GM13976 (cell line): ENCODE data around the gene GHRL.

ENCODE experiments used
- DNase-seq: peaks from one replicate; pipeline ENCODE4 v3.0.0; 2012; ENCODE audit warnings: low spot score
- in situ Hi-C: fragments of 300-500 bp; cut with MboI; formaldehyde crosslinking; loops from one replicate; pipeline ENCODE4 v1.12.0; 2022; ENCODE audit warnings: low sequenced_read_pairs, mixed read lengths, inconsistent platforms; ENCODE audit not compliant: unreplicated experiment
- TF ChIP-seq, protein P1 (sequence below): IDR thresholded peaks from 2 replicates; pipeline ENCODE4 v1.5.1; 2012; ENCODE audit warnings: borderline replicate concordance, mild to moderate bottlenecking; ENCODE audit not compliant: insufficient read depth; ENCODE audit errors: extremely low read depth, missing control alignments, control extremely low read depth

The GHRL gene

DNA sequence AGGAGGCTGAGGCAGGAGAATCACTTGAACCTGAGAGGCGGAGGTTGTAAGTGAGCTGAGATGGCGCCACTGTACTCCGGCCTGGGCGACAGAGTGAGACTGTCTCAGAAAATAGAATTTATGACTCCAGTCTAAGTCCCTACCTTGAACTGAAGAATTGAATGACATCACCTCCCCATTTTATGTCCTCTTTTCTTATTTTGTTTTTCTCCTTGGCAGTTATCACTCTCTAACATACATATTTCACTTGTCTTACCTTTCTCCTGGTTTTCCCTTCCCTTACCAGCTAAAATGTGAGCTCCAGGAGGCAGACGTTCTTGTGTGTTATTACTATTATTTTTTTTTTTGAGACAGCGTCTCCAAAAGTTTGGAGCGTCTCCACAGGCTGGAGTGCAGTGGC is 36.9 kb downstream of the GHRL start:
- no peak for DNase-seq
- TF ChIP-seq, protein P1, sequence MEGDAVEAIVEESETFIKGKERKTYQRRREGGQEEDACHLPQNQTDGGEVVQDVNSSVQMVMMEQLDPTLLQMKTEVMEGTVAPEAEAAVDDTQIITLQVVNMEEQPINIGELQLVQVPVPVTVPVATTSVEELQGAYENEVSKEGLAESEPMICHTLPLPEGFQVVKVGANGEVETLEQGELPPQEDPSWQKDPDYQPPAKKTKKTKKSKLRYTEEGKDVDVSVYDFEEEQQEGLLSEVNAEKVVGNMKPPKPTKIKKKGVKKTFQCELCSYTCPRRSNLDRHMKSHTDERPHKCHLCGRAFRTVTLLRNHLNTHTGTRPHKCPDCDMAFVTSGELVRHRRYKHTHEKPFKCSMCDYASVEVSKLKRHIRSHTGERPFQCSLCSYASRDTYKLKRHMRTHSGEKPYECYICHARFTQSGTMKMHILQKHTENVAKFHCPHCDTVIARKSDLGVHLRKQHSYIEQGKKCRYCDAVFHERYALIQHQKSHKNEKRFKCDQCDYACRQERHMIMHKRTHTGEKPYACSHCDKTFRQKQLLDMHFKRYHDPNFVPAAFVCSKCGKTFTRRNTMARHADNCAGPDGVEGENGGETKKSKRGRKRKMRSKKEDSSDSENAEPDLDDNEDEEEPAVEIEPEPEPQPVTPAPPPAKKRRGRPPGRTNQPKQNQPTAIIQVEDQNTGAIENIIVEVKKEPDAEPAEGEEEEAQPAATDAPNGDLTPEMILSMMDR: no peak
- in situ Hi-C loops: no loop called here

- in situ Hi-C loops: no loop called here
- TF ChIP-seq, protein P1: no peak
- DNase-seq: no peak
Measured at GRCh38 chr3:10253731-10254130, 39.0 kb downstream of the GHRL start.

DNA sequence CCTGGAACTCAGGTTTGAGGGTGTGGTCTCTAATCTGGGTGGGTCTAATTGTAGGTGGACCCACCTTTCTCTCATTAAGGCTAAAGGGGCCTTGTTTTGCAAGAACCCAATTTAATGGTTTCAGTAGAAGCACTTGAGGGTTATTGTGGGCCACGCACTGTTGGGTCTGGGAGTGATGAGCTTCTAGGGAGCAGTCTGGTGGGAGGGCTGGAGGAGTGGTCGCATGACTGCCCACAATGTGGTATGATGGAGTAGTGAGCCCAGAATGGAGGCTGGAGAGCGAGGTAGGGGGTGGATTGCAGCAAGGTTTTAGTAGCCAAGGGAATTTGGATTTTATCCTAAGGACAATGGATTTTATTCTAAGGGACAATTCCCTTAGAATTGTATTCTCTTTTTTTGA is 41.7 kb downstream of the GHRL start:
- in situ Hi-C loops: no loop called here
- TF ChIP-seq, protein P1: no peak

DNA sequence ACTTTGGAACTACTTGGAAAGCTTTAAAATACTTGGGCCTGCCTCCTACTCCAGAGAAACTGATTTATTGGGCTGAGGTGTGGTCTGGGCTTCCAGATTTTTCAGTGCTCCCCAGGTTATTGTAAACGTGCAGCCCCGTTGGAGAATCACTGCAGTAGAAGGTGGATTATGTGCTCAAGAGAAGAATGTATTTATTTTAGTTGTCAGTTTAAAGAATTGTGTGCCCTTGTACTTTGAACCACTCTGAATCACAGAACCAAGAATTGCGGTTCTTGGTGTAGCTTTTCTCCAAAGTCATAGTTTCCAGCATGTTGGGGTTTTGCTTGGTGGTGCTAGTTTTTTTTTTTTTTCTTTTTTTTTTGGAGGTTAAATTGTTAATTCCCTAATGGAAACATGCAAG is 42.9 kb downstream of the GHRL start:
- in situ Hi-C loops: no loop called here
- TF ChIP-seq, protein P1: no peak
- DNase-seq: no peak

More for the DNA sequence above, 41.7 kb downstream of the GHRL start:
- DNase-seq: no peak

DNA sequence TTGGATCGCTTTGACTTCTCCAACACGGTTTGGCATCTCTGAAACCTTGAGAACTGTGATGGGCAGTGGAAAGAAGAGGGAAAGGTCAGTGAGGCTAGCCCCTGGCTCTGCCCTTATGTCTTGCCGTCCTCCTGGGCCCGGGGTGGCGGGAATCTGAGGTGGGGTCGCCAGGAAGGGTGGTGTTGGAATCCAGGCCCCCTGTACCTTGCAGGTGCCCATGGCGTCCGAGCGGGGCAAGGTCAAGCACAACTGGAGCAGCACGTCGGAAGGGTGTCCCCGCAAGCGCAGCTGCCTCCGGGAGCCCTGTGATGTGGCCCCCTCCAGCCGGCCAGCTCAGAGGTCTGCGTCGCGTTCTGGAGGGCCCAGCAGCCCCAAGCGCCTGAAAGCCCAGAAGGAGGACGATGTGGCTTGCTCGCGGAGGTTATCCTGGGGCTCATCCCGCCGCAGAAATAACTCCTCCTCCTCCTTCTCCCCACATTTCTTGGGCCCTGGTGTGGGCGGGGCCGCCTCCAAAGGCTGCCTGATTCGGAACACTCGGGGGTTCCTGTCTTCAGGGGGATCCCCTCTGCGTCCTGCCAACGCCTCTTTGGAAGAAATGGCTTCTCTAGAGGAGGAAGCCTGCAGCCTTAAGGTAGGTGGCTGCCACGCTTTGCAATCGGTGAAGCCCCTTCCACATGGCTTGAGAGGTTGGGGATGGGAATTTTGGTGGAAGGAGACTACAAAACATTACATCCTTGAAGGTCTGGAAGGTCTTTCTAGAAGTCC is 43.6 kb downstream of the GHRL start:
- in situ Hi-C loops: no loop called here
- TF ChIP-seq, protein P1: no peak
- DNase-seq: peak; percentile 73

GRCh38 chr3:10248184-10248983 is 44.4 kb downstream of the GHRL start, which contains the start of gene TATDN2:
TSS of gene TATDN2 (plus strand) at chr3:10248459. CDS start at chr3:10249201, 742 bp downstream.
- in situ Hi-C loops: no loop called here

More at GRCh38 chr3:10248184-10248983, 44.4 kb downstream of the GHRL start, which contains the start of gene TATDN2:
- peak; percentile 100 for DNase-seq
- TF ChIP-seq, protein P1: no peak
